NCI-H2227 (cell line): ENCODE measurements around the gene TP63.
"Not testable (repeated sequence)": the region's sequence is repeated elsewhere in the genome, so short reads cannot be mapped to it uniquely, and the experiment has no call there.

ENCODE experiments used
- DNase-seq: peaks from one replicate; lab custom pipeline; 2025; ENCODE audit not compliant: unreplicated experiment; lab: John Stamatoyannopoulos, UW

Gene TP63

GRCh38 chr3:189721873-189722665 lies 90.9 kb downstream of the TP63 start:
- DNase-seq, result no peak

- no peak for DNase-seq
These were observed 93.2 kb downstream of the TP63 start for GRCh38 chr3:189724356-189724755.

- no peak for DNase-seq
These were observed 95.1 kb downstream of the TP63 start for GRCh38 chr3:189726277-189726676.

- no peak for DNase-seq
These were observed 96.0 kb downstream of the TP63 start for GRCh38 chr3:189727158-189727557.

- DNase-seq, result no peak
These were observed 96.7 kb downstream of the TP63 start for GRCh38 chr3:189727898-189728297.

- no peak for DNase-seq
These were observed 97.7 kb downstream of the TP63 start for GRCh38 chr3:189728915-189729314.

GRCh38 chr3:189734061-189734460 lies 102.9 kb downstream of the TP63 start:
- no peak for DNase-seq

- DNase-seq, result no peak
These were observed 104.7 kb downstream of the TP63 start for GRCh38 chr3:189735913-189736312.

- no peak for DNase-seq
These were observed 105.9 kb downstream of the TP63 start for GRCh38 chr3:189737071-189737470.

- no peak for DNase-seq
These were observed 106.4 kb downstream of the TP63 start for GRCh38 chr3:189737619-189738018.

GRCh38 chr3:189739378-189739777 lies 108.2 kb downstream of the TP63 start:
- no peak for DNase-seq

- DNase-seq, result no peak
These were observed 109.0 kb downstream of the TP63 start for GRCh38 chr3:189740156-189740555.

GRCh38 chr3:189744235-189744634 lies 113.0 kb downstream of the TP63 start:
- no peak for DNase-seq

- no peak for DNase-seq
These were observed 114.4 kb downstream of the TP63 start for GRCh38 chr3:189745622-189746021.

GRCh38 chr3:189748046-189748445 lies 116.9 kb downstream of the TP63 start:
- no peak for DNase-seq

- not testable (repeated sequence) for DNase-seq
These were observed 119.8 kb downstream of the TP63 start for GRCh38 chr3:189750972-189751371.

- no peak for DNase-seq
These were observed 123.2 kb downstream of the TP63 start for GRCh38 chr3:189754356-189754755.

- no peak for DNase-seq
These were observed 125.4 kb downstream of the TP63 start for GRCh38 chr3:189756582-189757078.

- no peak for DNase-seq
These were observed 127.0 kb downstream of the TP63 start for GRCh38 chr3:189758186-189758585.

GRCh38 chr3:189766416-189766815 lies 135.2 kb downstream of the TP63 start:
- DNase-seq, result no peak

- no peak for DNase-seq
These were observed 140.8 kb downstream of the TP63 start for GRCh38 chr3:189771842-189772450.

- DNase-seq, result no peak
These were observed 141.4 kb downstream of the TP63 start for GRCh38 chr3:189772584-189772983.
